Skeletal muscle cell (primary cell): Measurements from ENCODE around the gene TGM4.
"Not testable (repeated sequence)": the region's sequence is repeated elsewhere in the genome, so short reads cannot be mapped to it uniquely, and the experiment has no call there.

ENCODE experiments used
- DNase-seq: peaks from one replicate; pipeline ENCODE4 v3.0.0-alpha.2; 2010; ENCODE audit warnings: low read depth
- H3K4me3 ChIP-seq: 2 replicates; pipeline ENCODE4 v1.5.1; 2011; ENCODE audit warnings: low read depth, mild to moderate bottlenecking, control low read depth, low read length, moderate library complexity

Gene TGM4

DNA sequence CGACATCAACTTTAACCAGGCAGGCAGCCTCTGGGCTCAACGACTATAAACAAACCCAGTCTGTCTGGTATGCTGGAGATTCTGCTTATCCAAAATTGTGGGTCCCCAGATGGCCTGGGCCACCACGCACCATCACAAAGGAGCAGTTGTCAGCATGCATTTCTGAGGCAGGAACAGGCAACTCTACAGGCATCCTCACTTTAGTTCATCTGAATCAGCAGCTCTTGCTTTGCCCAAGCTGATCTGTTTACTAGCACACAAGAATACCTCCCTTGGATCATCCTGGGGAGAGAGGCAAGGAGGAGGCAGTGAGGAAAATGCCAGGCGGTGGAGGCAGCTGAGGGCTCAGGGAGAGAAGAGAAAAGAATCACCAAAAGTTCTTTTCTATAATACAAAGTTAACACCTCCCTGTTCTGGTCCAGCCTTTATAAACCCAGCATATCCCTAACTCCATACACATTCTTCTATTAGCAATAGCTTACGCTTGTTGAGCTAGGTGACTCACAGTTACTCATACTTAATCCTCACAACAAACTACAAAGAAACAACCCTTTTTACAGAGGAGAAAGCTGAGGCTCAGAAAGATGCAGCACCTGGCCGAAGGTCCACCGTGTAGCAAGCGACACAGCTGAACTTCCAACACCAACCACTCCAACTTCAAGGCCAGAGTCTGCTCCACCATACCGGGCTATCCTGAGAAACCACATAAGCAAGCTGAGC is 68.0 kb downstream of the TGM4 start:
- no peak overlapping the region for H3K4me3 ChIP-seq
- no peak for DNase-seq

DNA sequence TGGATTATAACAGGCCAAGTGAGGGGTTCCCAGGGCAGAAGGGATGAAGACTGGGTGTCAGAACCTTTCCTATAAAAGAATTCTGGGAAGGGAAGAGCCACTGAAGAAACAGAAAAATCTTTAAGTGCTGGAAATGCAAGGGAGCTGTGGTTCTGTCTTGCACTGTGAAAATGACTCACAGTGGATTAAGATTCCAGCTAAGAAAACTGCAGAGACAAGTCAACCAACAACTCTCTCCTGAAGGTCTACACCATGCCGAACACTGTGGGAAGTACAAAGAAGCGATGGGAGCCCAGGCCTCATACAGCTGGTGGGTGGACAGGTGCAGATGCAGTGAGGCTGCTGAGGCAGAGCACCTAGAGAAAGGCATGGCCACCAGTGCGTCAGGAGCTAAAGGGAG is 73.8 kb downstream of the TGM4 start:
- DNase-seq, result no peak
- H3K4me3 ChIP-seq, result no peak overlapping the region

DNA sequence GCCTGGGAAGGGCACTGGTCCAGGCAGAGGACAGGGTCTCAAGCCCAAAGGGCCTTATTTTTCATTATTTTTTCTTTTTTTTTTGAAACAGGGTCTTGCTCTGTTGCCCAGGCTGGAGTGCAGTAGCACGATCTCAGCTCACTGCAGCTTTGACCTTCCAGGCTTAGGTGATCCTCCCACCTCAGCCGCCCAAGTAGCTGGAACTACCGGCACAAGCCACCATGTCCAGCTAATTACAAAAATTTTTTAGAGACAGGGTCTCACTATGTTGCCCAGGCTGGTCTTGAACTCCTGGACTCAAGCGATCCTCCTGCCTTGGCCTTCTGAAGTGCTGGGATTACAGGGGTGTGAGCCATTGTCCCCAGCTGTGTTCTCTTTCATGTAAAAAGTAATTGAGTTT is 75.4 kb downstream of the TGM4 start:
- DNase-seq, H3K4me3 ChIP-seq: not testable (repeated sequence)

DNA sequence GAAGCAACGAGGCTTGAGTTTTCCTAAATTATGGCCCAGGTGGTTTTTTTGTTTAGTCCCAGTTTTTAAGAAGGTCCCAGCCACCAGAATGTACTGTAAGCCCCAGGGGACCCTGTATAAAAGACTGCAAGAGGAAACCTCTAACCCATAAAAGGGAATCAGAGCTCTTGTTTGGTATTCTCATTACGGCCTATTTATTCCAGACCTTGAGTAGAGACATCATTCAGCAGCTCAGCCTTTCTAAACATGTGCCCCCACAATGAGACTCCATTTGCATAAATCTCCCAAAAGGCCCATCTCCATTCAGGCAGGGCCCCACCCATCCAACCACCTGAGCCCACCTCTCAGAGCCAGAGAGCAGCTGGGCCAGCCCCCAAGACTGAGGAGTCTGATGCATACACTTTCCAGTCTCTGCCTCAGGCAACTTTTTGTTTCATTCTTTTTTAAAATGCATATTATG is 75.9 kb downstream of the TGM4 start:
- no peak for DNase-seq
- H3K4me3 ChIP-seq, result no peak overlapping the region

DNA sequence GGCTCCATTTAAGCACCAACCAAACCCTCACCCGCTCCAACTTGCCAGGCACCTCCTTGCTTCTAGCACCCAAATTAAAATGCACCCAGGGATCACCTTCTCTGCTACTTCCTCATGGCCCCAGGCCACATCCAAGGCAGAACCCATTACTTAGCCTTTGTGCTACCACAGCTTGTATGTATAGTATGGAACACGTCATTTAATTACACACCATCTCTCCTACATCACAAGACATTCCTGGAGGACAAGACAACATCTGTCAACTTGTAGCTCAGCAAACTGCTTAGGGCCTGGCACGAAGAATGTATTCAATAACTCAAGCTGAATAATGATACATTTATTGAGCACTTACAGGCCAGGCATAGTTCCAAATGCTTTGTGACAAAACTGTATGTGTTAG is 78.3 kb downstream of the TGM4 start:
- no peak overlapping the region for H3K4me3 ChIP-seq
- DNase-seq, result no peak

DNA sequence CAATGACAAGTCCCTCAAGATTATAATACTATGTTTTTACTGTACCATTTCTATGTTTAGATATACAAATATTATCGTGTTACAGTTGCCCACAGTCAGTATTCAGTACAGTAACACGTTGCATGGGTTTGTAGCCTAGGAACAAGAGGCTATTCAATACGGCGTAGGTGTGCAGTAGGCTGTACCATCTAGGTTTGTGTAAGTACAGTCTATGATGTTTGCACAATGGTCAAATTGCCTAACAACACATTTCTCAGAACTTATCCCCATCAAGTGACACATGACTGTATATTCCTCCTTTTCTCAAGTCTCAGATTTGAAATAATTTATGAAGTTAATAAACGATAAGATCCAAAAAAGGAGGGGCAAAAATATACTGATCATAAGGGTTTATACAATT is 79.9 kb downstream of the TGM4 start:
- no peak overlapping the region for H3K4me3 ChIP-seq

DNA sequence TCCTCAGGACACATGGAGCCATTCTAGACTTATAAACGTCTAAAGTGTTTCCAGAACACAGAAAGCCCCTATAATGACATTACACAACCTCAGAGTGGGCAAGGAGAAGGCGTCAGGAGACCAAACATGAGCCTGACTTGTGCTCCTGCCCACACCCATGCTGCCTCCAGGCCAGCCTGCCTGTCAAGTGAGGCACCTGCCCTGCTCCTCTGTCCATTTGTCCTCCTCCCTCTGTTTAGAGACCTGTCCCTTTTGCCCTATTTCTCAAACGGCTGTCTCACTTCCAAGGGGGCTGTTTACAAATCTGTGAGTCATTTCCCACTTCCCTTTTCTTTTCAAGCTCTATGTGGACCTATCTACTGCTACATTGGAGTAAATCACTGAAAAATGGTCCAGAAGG is 80.6 kb downstream of the TGM4 start:
- DNase-seq, result no peak
- no peak overlapping the region for H3K4me3 ChIP-seq

More for the DNA sequence above, 79.9 kb downstream of the TGM4 start:
- DNase-seq, result no peak

DNA sequence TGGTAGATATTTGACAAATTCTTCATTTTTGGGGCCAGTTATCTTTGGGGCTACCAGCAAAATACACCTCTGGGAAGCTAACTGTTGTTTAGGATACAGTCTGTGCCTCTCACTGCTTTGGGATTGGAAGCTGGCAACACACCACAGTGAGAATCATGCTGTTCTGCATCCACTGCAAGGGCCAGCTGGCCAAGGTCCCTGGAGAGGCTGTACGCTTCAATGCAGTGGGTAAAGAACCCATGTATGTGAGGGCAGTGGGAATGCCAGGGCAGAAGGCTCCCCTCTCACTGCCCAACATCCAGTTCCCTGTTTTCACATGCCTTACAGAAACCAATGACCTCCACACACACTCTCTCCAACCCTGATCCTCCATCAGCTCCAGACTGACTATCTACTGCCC is 81.5 kb downstream of the TGM4 start:
- H3K4me3 ChIP-seq, result no peak overlapping the region
- no peak for DNase-seq

DNA sequence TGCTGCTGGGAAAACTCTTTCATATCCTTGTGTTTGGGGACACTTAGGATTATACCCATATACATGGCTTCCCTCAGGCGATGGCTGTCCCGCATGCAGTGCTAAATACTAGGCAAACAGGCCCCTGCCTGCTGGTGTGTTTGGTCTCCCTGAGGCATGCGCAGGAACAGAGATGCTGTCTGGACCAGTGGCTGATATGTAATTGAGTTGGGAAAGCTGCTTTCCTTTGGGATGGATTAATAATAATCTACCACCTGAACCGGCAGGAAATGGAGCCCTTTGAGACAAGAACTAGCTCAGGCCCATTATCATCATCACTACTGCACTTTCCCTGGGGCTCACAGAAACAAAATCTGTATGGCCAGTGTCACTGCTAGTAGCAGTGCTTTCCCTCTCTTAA is 83.6 kb downstream of the TGM4 start:
- no peak overlapping the region for H3K4me3 ChIP-seq
- DNase-seq, result no peak

DNA sequence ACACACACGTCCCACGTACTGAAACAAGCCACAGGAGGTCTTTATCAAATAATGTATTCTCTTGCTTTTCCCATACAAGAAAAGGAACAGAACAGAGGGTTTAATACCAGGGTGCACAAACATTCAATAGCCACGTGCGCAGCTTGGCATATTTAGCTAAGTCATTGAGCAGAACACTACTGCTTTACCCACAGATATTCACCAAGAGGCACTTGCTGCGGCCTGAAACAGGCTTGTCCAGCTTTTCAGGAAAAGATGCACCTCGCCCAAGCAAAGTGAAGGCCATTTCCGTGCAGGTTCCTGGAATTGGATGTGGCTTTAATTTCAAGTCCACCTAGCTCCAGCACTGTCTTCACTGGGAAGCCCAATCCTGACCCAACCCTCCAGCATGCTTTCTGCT is 84.0 kb downstream of the TGM4 start:
- H3K4me3 ChIP-seq, result no peak overlapping the region
- DNase-seq, result no peak

DNA sequence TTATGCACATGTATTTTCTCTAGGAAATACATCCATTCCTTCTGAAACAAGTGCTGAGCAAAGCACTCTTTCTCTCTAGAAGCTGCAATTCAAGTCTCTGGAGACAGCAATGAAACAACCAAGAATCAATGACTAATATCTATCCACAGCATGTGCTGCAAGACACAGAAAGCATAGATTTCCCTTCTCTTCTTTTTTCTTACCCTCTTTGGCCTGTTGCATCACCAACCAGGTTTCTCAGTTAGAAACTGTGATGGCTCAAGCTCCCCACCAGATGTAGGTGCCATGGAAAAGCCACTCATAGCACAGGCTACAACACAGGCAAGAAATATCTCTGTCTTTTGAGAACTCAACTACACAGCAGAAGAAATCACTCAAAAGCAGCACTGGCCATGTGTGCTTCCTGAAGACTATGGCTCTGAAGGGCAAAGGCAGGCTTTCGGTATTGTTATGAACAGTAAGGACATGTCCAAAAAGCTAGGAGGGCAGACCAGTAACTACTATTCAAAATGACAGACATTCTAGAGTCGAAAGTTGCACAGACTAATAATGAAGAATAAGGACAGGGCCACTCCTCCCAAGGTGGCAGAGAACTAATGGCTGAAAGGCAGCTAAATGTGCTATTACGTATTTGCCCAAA is 86.1 kb downstream of the TGM4 start:
- DNase-seq, result peak; percentile 70
- no peak overlapping the region for H3K4me3 ChIP-seq

DNA sequence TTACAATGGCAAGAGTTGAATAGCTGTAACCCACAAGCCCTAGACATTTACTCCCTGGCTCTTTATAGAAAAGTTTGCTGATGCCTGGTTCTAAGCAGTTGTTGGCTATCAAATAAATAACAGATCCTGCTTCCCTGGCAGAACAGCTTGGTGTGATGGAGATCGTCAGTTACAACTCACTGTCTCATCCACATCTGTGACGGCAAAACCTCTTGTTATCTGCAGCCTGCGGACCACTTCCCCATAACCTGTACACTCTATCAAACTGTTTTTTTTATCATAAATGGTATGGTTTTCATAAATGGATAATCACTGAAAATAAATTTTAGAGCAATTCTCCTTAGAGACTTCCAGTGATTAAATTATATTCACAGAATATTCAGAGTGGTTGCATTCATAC is 87.5 kb downstream of the TGM4 start:
- H3K4me3 ChIP-seq, result no peak overlapping the region
- DNase-seq, result no peak

DNA sequence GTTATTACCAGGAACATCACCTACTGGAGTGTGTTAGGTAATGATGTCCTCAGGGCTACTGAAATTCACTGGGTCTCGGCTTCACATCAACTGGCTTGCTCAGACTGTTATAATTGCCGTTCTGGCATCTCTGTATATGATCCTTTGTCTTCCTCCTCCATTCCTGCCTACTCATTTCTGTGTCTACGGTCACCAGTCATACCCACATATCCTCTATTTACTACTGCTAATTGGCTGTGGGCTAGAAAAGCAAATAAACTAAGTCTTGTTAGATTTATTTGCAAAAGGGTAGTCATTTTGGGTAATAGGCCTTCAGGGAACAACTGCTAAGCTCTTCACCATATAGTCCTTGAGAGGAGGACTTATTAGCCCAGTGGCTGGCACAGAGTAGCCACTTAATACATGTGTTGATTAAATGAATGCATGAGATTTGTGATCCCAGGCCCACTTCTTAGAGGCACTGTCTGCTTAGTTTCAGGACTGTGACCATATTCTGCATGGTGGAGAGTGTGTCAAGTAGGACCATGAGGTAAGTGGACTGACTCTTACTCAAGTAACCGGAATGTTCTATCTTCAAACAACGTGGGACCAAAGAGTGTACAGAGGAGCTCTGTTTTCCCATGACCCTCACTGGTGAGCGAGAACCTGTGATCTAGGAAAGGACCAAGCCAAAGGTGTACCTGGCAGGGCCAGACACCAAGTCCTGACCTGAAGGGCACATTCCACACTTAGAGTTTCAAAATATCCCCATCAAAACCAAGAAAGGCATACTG is 88.4 kb downstream of the TGM4 start:
- no peak for DNase-seq
- H3K4me3 ChIP-seq, result no peak overlapping the region

DNA sequence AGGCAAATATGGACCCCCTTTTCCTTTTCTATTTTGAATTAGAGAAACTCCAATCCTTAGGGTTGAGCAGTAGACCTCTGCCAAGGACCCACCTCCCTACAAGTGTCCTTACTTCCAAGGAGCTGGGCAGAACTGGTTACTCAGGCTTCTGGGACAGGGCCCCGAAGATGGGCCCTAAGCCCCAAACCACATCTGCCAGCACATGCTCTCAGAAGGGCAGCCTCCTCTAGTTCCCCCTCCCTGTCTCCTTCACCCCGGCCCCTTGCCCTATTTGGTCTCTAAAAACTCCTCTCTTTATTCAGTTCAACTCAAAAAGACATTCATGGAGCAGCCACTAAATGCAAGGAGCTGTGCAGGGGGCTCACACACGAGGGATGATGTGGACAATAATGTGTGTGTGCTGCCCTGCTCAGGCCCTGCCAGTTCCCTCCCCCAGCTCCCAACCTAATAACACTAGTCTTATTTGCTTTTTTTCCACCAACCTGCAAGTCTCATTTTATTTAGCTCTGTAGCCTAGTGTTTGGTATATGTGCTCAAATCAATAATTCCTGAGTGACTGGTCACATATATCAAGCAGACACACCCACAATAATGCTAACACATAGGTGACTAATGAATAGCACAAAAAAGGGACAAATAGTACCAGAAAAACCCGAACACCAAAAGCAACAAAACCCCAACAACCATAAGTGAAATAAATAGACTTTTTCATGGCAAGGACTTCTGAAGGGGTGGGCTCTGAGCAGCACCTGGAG is 89.3 kb downstream of the TGM4 start:
- H3K4me3 ChIP-seq, result no peak overlapping the region
- no peak for DNase-seq
